ENCODE measurements around the gene KLF15.

KLF15 gene

GRCh38 chr3:126293370-126294082 is 63.7 kb downstream of the KLF15 start:
- Histone ChIP-seq H3K27me3 (ENCODE audit: control insufficient read depth, insufficient read depth, low read length, poor library complexity, severe bottlenecking) (peaks cover 7% of the 10 kb centered on the region), H3K27ac (ENCODE audit: insufficient read depth, low read depth, low read length, poor library complexity, severe bottlenecking) (no peak overlapping the region), H3K36me3 (ENCODE audit: control insufficient read depth, insufficient read depth, low read length) (no peaks in the 10 kb centered on the region), H3K9me3 (ENCODE audit: control insufficient read depth, low read length) (no peaks in the 10 kb centered on the region), H3K4me3 (ENCODE audit: insufficient read depth, low read depth, low read length) (no peak overlapping the region), H3K4me1 (ENCODE audit: control insufficient read depth, insufficient read depth, low read length) (peaks cover 33% of the 10 kb centered on the region)
- WGBS, 2 experiments, result 91% methylated on average over 17 of the region's 17 CpGs

All from ectodermal cell (in vitro differentiated cells).